ENCODE results near the gene C19orf81.

The C19orf81 gene

GRCh38 chr19:50708179-50708879, 59.1 kb downstream of the C19orf81 start:
- DNase-seq = no peak

Measured in hypothalamus (tissue), 51 donors.